MM.1S (cell line): Measurements from ENCODE around the gene UBE2J2.

Source experiments
- EZH2 ChIP-seq: fragments of 300-600 bp; sonication (generic); optimal IDR thresholded peaks from 2 replicates; pipeline ENCODE3; 2017; ENCODE audit warnings: low read depth, mild to moderate bottlenecking, antibody characterized with exemption, low read length, mixed read lengths
- TF ChIP-seq, protein P1 (sequence below): fragments of 300-600 bp; sonication (generic); IDR thresholded peaks from 2 replicates; pipeline ENCODE4 v1.5.1; 2016; ENCODE audit warnings: antibody characterized with exemption, low read length, mixed read lengths

DNA sequence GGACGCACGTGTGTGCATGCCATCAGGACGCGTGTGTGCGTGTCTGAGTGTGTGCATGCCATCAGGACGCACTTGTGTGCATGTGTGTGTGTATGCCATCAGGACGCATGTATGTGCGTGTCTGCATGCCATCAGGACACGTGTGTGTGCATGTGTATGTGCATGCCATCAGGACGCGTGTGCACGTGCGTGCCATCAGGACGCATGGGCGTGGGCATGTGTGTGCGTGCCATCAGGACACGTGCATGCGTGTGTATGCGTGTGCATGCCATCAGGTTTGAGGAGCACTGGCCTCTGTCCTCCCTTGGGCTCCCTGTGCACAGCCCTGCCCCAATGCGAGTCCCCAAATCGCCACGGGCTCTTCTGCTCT, 14.6 kb downstream of the UBE2J2 start:
- TF ChIP-seq, protein P1, sequence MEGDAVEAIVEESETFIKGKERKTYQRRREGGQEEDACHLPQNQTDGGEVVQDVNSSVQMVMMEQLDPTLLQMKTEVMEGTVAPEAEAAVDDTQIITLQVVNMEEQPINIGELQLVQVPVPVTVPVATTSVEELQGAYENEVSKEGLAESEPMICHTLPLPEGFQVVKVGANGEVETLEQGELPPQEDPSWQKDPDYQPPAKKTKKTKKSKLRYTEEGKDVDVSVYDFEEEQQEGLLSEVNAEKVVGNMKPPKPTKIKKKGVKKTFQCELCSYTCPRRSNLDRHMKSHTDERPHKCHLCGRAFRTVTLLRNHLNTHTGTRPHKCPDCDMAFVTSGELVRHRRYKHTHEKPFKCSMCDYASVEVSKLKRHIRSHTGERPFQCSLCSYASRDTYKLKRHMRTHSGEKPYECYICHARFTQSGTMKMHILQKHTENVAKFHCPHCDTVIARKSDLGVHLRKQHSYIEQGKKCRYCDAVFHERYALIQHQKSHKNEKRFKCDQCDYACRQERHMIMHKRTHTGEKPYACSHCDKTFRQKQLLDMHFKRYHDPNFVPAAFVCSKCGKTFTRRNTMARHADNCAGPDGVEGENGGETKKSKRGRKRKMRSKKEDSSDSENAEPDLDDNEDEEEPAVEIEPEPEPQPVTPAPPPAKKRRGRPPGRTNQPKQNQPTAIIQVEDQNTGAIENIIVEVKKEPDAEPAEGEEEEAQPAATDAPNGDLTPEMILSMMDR, result no peak
- no peak for TF ChIP-seq EZH2
